ENCODE measurements around the gene SERPING1. TPM values are rescaled to one million over a fixed set of nuclear protein-coding genes. Genes with fewer than 3 reads are reported as not detected.
A peak's percentile ranks its signal among the peaks of the same experiment; 100 is the strongest.

SERPING1 gene
- total and polyA plus RNA-seq, 8 donors, result 172 to 329 (median 196) TPM

DNA sequence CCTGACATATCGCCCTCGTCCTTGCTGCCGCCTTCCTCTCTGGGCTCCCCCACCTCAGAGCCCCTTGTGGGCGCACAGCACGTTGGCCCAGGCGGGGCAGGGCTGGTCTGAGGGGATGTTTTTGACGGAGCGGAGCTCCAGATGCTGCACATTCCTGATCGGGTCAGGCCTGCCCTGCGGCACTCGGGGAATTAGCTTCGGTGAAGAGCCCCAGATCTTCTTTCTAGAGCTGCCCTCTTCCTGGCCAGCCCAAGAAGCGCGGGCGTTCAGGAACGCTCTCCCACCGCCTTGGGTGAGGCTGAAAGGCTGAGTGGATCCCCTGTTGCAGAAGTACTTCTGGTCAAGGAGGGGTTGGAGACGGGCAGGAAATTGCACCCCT is 40.1 kb downstream of the SERPING1 start:
- TF ChIP-seq, protein P1, sequence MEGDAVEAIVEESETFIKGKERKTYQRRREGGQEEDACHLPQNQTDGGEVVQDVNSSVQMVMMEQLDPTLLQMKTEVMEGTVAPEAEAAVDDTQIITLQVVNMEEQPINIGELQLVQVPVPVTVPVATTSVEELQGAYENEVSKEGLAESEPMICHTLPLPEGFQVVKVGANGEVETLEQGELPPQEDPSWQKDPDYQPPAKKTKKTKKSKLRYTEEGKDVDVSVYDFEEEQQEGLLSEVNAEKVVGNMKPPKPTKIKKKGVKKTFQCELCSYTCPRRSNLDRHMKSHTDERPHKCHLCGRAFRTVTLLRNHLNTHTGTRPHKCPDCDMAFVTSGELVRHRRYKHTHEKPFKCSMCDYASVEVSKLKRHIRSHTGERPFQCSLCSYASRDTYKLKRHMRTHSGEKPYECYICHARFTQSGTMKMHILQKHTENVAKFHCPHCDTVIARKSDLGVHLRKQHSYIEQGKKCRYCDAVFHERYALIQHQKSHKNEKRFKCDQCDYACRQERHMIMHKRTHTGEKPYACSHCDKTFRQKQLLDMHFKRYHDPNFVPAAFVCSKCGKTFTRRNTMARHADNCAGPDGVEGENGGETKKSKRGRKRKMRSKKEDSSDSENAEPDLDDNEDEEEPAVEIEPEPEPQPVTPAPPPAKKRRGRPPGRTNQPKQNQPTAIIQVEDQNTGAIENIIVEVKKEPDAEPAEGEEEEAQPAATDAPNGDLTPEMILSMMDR (IDR thresholded peaks at IDR 0.05), result no peak
- peaks cover 17 to 35% of the 10 kb centered on the region in 2 donors for H3K4me1 ChIP-seq
- H3K4me3 ChIP-seq, result peak overlapping the region; percentile 62 to 65
- peak; percentile 25 for ATAC-seq
- no peak for DNase-seq
- no peaks in the 10 kb centered on the region for H3K9me3 ChIP-seq
- H3K36me3 ChIP-seq, result no peaks in the 10 kb centered on the region
- intact Hi-C loops (cut with DNase I), result no loop called here
- H3K27me3 ChIP-seq, result peaks cover 0 to 36% of the 10 kb centered on the region in 2 donors
- H3K27ac ChIP-seq, result peak overlapping the region in 1 of 2 donors; percentile 79

DNA sequence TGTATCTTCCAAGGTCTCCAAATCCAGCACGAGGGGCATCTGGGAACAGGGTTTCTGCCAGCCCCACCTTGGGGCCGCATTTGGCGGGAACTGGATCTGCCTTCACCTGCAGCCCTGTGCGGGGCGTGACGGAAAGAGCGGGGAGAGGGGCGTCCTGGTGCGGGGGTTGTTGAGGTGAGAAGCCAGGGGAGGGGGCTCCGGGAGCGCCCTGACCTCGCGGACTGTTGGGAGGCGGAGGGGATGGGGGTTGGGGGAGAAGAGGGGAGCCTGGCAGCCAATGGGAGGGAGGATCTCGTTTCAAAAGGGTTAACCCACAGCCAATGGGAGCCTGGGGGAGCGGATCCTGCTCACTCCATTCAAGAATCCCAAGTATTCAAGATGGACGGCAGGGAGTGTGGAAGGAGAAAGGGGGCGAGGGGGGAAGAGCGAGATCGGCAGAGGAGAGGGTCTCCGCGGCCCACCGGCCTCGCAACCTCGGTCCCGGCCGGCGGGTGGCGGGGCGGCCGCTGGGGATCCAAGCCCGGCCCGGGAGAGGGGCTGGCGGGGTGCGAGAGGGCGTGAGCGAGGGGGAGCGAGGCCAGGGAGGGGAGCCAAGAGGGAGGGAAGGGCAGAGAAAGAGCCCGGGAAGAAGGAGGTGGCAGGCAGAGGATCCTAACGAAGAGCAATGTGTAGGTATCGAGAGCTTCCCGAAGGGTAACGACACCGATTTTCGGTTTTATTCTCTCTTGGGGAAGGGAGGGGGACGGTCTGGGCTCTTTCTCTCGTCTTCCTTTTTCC is 40.7 kb downstream of the SERPING1 start:
- DNase-seq (peak; percentile 75 to 94 (median 84)), ATAC-seq (peak; percentile 92)
- Histone ChIP-seq H3K4me1 (peaks cover 17 to 35% of the 10 kb centered on the region in 2 donors), H3K9me3 (no peaks in the 10 kb centered on the region), H3K4me3 (peak overlapping the region; percentile 62 to 65), H3K36me3 (no peaks in the 10 kb centered on the region), H3K27me3 (peaks cover 0 to 36% of the 10 kb centered on the region in 2 donors), H3K27ac (peak overlapping the region; percentile 76 to 79)
- TF ChIP-seq, protein P1 (IDR thresholded peaks at IDR 0.05), result no peak
- intact Hi-C loops (cut with DNase I), result no loop called here

DNA sequence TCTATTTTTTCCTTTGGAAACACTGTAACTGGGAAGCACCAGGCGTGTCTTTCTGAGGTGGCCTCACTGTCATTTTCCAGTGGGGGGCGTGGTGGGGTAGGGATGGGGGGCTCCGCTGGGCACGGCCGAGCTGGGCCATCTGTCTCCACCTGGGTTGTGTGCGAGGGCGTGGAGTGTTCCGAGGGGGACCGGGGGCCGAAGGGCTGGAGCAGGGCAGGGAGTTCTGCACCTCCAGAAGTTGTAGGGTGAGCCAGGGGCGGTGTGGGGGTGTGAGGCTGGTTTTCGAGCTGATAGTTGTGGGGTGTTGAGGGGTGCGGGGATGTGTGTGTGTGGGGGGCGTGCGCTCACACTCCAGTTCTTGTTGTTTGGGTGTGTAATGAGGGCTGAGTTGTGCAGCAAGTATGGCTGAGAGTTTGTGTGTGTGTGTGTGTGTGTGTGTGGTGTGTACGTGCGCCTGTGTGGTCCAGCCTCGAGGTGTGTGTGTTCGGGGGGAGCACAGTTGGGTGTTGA is 41.4 kb downstream of the SERPING1 start:
- Histone ChIP-seq H3K36me3 (no peaks in the 10 kb centered on the region), H3K27ac (peak overlapping the region; percentile 76 to 79), H3K4me1 (peaks cover 17 to 35% of the 10 kb centered on the region in 2 donors), H3K4me3 (peak overlapping the region; percentile 62 to 65), H3K9me3 (no peaks in the 10 kb centered on the region), H3K27me3 (peaks cover 0 to 36% of the 10 kb centered on the region in 2 donors)
- DNase-seq (no peak), ATAC-seq (peak; percentile 8)
- TF ChIP-seq, protein P1 (IDR thresholded peaks at IDR 0.05), result no peak
- intact Hi-C loops (cut with DNase I), result no loop called here

DNA sequence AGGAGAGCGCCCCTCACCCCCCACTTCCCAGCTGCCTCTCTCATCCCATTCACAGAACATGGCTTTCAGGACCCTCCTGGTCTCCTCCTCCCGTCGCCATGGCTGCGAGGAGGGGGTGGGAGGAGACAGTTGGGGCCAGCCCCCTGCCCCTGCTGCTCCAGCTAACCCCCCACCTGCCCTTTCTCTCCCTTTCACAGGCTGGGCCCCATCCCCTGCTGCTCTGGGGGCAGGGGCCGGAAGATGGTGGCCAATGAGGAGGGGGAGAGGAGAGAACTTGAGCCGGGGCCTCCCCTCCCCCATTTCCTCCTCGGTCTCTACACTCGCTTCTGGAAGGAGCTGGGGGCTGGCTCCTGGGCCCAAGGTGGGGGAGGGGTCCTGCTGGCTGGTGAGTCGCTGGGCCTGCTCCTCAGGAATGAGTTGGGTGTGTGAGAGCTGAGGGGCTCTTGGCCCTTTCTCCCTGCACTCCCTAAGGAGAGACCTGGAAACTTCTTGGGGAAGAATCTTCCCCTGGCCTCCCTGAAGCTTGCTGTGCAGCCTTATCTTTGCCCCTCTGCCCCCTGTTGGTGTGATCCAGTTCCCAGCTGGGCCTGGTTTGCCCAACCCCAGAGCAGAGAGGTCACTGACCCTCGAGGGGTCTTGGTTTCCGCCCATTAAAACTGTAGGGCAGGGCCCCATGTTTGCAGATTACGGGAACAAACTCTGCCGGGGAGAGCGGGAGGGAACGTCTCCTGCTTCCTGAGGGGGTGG is 42.0 kb downstream of the SERPING1 start:
- Histone ChIP-seq H3K36me3 (no peaks in the 10 kb centered on the region), H3K27ac (peak overlapping the region in 1 of 2 donors; percentile 45), H3K27me3 (peaks cover 0 to 36% of the 10 kb centered on the region in 2 donors), H3K4me1 (peaks cover 19 to 38% of the 10 kb centered on the region in 2 donors), H3K9me3 (no peaks in the 10 kb centered on the region), H3K4me3 (peak overlapping the region; percentile 62 to 65)
- ATAC-seq (peak; percentile 1), DNase-seq (peak in 2 of 4 donors; percentile 68 to 92)
- TF ChIP-seq, protein P1 (IDR thresholded peaks at IDR 0.05), result no peak
- intact Hi-C loops (cut with DNase I), result loop anchor here in 1 of 2 donors (5.0 kb wide), 1 partner anchor 72 kb away; the partner anchor contains the start of gene UBE2L6

Measured in left lung (tissue), 10 donors.